Panc1 (cell line): ENCODE results near the gene ENTPD1. TPM values are rescaled to one million over a fixed set of nuclear protein-coding genes. Genes with fewer than 3 reads are reported as not detected.

Source experiments
- ATAC-seq: fragments of 200-7000 bp; cut with Tn5 transposase; 2 replicates; pipeline ENCODE4 v1.9.1; 2020; ENCODE audit warnings: mild to moderate bottlenecking, moderate library complexity
- BruUV-seq: library from RNA; stranded (reverse); fragments of 400-500 nt; replicated peaks from 2 replicates; lab custom pipeline; 2021; lab: Mats Ljungman, UMichigan
- CTCF ChIA-PET: fragments of 300-600 bp; sonication (Branson Sonifier 250); formaldehyde crosslinking; loops from one replicate; lab custom pipeline; 2022; ENCODE audit warnings: antibody characterized with exemption; lab: Charles Lee
- POLR2A ChIA-PET: fragments of 300-600 bp; sonication (Branson Sonifier 250); formaldehyde crosslinking; loops from one replicate; lab custom pipeline; 2022; ENCODE audit warnings: antibody characterized with exemption; lab: Charles Lee
- DNase-seq: peaks from one replicate; pipeline ENCODE4 v3.0.0-alpha.2; 2010; ENCODE audit warnings: low read depth, low spot score
- H3K27ac ChIP-seq: 2 replicates; pipeline ENCODE4 v1.5.1; 2011; ENCODE audit warnings: mild to moderate bottlenecking, low read length, inconsistent platforms
- H3K27me3 ChIP-seq: fragments of 200-500 bp; sonication (Bioruptor generic); 2 replicates; pipeline ENCODE4 v1.6.0; 2014; ENCODE audit warnings: low read length, inconsistent platforms; ENCODE audit not compliant: control insufficient read depth, insufficient read depth
- H3K36me3 ChIP-seq: fragments of 200-500 bp; sonication (Bioruptor generic); 2 replicates; pipeline ENCODE4 v1.5.1; 2014; ENCODE audit warnings: inconsistent platforms, mild to moderate bottlenecking, low read length, moderate library complexity; ENCODE audit not compliant: control insufficient read depth, insufficient read depth
- H3K4me1 ChIP-seq: 2 replicates; pipeline ENCODE4 v1.5.1; 2011; ENCODE audit warnings: inconsistent platforms, mild to moderate bottlenecking, low read length, moderate library complexity; ENCODE audit not compliant: control insufficient read depth, insufficient read depth
- H3K4me3 ChIP-seq, 2 experiments: 2 replicates each; pipeline ENCODE4 v1.5.1; 2011 to 2012; ENCODE audit warnings: low read depth in 2 of 2, low read length in 2 of 2, mild to moderate bottlenecking in 2 of 2, inconsistent platforms in 1 of 2, moderate library complexity in 1 of 2
- H3K9me3 ChIP-seq: fragments of 200-500 bp; sonication (Bioruptor generic); 2 replicates; pipeline ENCODE4 v1.5.1; 2014; ENCODE audit warnings: low read depth, mild to moderate bottlenecking, inconsistent platforms, low read length, moderate library complexity; ENCODE audit not compliant: control insufficient read depth, insufficient read depth
- POLR2AphosphoS5 ChIP-seq: IDR thresholded peaks from 2 replicates; pipeline ENCODE4 v1.6.1; 2012; ENCODE audit warnings: mild to moderate bottlenecking, low read depth, low read length, moderate library complexity
- SIN3A ChIP-seq: IDR thresholded peaks from 2 replicates; pipeline ENCODE4 v1.6.1; 2012; ENCODE audit warnings: low read depth, mild to moderate bottlenecking, low read length, moderate library complexity, borderline replicate concordance; ENCODE audit not compliant: insufficient read depth
- TCF7L2 ChIP-seq: IDR thresholded peaks from 2 replicates; pipeline ENCODE4 v1.6.1; 2011; ENCODE audit warnings: mild to moderate bottlenecking, low read depth, low read length, inconsistent platforms
- in situ Hi-C: cut with HindIII; loops from 2 replicates; pipeline ENCODE4 v1.10.0; 2016; ENCODE audit warnings: low sequenced_read_pairs, low pct_unique_long_range_greater_than_20kb
- intact Hi-C: fragments of 100-400 bp; cut with micrococcal nuclease; formaldehyde crosslinking; loops from one replicate; pipeline ENCODE4 v1.10.0; 2022; ENCODE audit not compliant: unreplicated experiment
- total RNA-seq: library from RNA; stranded (reverse); gene quantifications from one replicate; pipeline ENCODE4 v1.2.1, GENCODE V29; 2021; ENCODE audit not compliant: unreplicated experiment
- TF ChIP-seq, protein P1 (sequence below): fragments of 450-650 bp; IDR thresholded peaks from 2 replicates; pipeline ENCODE4 v1.5.1; 2017; ENCODE audit warnings: mild to moderate bottlenecking
- TF ChIP-seq, protein P2 (sequence below), 2 experiments: IDR thresholded peaks; 2 replicates each; pipeline ENCODE4 v1.6.1; 2011 to 2012; ENCODE audit warnings: low read depth in 2 of 2, control low read depth in 1 of 2, low read length in 1 of 2, mild to moderate bottlenecking in 1 of 2, moderate library complexity in 1 of 2; ENCODE audit not compliant: insufficient read depth in 1 of 2

The ENTPD1 gene
- total RNA-seq, 1 experiment from 2014 or later: 0.31 TPM

DNA sequence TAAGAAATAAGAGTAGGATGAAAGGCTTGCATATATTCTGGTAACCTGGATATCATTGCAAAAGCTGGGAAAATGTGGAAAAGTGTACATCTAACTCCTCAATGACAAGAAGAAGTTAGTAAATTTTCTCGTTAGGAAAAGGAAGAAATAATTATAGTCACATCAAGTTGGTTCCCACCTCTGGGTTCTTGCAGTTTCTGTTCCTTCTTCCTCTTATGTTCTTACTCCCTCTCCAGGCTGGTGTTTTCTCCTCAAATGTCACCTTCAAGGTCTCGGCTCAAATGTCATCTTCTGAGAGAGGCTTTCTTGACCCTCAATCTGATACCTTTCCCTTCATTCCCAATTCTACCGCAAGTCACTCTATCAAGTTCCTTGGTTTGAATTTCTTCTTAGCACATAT, 64.4 kb downstream of the ENTPD1 start:
- Histone ChIP-seq H3K36me3 (no peaks in the 10 kb centered on the region), H3K4me1 (0 out of 2 replicates have a peak, but pooled peaks cover 4% of the 10 kb centered on the region), H3K27me3 (peaks cover 4% of the 10 kb centered on the region), H3K27ac (no peak overlapping the region), H3K4me3 (no peak overlapping the region), H3K9me3 (no peaks in the 10 kb centered on the region)
- TF ChIP-seq TCF7L2 (no peak), SIN3A (no peak), POLR2AphosphoS5 (no peak)
- TF ChIP-seq, protein P1, sequence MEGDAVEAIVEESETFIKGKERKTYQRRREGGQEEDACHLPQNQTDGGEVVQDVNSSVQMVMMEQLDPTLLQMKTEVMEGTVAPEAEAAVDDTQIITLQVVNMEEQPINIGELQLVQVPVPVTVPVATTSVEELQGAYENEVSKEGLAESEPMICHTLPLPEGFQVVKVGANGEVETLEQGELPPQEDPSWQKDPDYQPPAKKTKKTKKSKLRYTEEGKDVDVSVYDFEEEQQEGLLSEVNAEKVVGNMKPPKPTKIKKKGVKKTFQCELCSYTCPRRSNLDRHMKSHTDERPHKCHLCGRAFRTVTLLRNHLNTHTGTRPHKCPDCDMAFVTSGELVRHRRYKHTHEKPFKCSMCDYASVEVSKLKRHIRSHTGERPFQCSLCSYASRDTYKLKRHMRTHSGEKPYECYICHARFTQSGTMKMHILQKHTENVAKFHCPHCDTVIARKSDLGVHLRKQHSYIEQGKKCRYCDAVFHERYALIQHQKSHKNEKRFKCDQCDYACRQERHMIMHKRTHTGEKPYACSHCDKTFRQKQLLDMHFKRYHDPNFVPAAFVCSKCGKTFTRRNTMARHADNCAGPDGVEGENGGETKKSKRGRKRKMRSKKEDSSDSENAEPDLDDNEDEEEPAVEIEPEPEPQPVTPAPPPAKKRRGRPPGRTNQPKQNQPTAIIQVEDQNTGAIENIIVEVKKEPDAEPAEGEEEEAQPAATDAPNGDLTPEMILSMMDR: no peak
- TF ChIP-seq, protein P2, sequence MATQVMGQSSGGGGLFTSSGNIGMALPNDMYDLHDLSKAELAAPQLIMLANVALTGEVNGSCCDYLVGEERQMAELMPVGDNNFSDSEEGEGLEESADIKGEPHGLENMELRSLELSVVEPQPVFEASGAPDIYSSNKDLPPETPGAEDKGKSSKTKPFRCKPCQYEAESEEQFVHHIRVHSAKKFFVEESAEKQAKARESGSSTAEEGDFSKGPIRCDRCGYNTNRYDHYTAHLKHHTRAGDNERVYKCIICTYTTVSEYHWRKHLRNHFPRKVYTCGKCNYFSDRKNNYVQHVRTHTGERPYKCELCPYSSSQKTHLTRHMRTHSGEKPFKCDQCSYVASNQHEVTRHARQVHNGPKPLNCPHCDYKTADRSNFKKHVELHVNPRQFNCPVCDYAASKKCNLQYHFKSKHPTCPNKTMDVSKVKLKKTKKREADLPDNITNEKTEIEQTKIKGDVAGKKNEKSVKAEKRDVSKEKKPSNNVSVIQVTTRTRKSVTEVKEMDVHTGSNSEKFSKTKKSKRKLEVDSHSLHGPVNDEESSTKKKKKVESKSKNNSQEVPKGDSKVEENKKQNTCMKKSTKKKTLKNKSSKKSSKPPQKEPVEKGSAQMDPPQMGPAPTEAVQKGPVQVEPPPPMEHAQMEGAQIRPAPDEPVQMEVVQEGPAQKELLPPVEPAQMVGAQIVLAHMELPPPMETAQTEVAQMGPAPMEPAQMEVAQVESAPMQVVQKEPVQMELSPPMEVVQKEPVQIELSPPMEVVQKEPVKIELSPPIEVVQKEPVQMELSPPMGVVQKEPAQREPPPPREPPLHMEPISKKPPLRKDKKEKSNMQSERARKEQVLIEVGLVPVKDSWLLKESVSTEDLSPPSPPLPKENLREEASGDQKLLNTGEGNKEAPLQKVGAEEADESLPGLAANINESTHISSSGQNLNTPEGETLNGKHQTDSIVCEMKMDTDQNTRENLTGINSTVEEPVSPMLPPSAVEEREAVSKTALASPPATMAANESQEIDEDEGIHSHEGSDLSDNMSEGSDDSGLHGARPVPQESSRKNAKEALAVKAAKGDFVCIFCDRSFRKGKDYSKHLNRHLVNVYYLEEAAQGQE (IDR thresholded peaks at IDR 0.05; ENCODE audit: insufficient read depth in 1 of 2, low read depth in 2 of 2, low read length in 1 of 2): no peak
- BruUV-seq: no TSS peak
- DNase-seq (no peak), ATAC-seq (no peak)
- intact Hi-C loops: no loop called here
- in situ Hi-C loops: no loop called here
- ChIA-PET POLR2A (no interaction called here), CTCF (no interaction called here)

DNA sequence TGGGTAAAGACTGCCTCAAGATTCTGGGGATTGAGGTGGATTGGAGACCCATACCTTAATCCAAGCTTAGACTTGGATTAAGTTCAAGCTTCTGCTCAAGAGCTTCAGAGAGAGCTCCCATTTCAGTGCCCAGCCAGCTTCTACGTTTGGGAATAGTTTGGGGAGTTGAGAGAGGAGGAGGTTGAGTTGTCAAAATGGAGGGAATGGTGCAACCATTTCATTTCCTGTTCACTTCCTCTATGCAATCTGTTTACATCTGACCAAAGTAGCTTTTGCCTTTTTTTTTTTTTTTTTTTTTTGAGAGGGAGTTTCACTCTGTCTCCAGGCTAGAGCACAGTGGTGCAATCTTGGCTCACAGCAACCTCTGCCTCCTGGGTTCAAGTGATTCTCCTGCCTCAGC, 65.8 kb downstream of the ENTPD1 start:
- Histone ChIP-seq H3K36me3 (no peaks in the 10 kb centered on the region), H3K4me1 (0 out of 2 replicates have a peak, but pooled peaks cover 4% of the 10 kb centered on the region), H3K4me3 (no peak overlapping the region), H3K27ac (no peak overlapping the region), H3K9me3 (no peaks in the 10 kb centered on the region), H3K27me3 (peaks cover 4% of the 10 kb centered on the region)
- BruUV-seq: no TSS peak
- intact Hi-C loops: no loop called here
- DNase-seq (no peak), ATAC-seq (no peak)
- ChIA-PET CTCF (no interaction called here), POLR2A (no interaction called here)
- TF ChIP-seq, protein P1: no peak
- no peak for TF ChIP-seq POLR2AphosphoS5
- TF ChIP-seq, protein P2 (IDR thresholded peaks at IDR 0.05; ENCODE audit: insufficient read depth in 1 of 2, low read depth in 2 of 2, low read length in 1 of 2): no peak
- no peak for TF ChIP-seq TCF7L2
- no peak for TF ChIP-seq SIN3A
- in situ Hi-C loops: no loop called here
